Measurements from ENCODE around the gene MYOF. TPM values are rescaled to one million over a fixed set of nuclear protein-coding genes. Genes with fewer than 3 reads are reported as not detected.
"Not testable (repeated sequence)": the region's sequence is repeated elsewhere in the genome, so short reads cannot be mapped to it uniquely, and the experiment has no call there.

The MYOF gene
- total and polyA plus RNA-seq, 4 donors, result 23.4 to 194 (median 82.2) TPM

DNA sequence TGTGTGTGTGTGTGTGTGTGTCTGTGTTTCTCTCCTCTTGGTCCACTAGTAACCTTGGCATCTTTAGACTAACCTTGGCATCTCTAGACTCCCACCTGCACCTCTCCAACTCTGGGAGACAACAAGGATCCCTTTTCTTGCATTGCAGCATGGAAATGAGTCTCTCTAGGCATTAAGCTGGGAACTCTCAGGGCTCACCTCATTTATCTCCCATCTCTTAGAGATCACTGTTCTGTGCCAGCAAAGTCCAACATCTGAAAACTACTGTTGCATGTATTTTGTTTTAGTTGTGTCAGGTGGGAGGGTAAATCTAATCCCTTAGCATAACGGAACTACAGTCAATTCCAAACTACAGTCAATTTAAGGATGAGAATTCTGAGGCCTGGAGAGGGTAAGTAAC, 38.7 kb downstream of the MYOF start:
- 68 to 74% methylated on average over 1 of the region's 1 CpG for WGBS, 2 donors
- peaks cover 0 to 10% (median 0%) of the 10 kb centered on the region in 4 donors for H3K36me3 ChIP-seq (ENCODE audit: control insufficient read depth in 4 of 4, insufficient read depth in 4 of 4, low read length in 4 of 4)
- peak overlapping the region in 1 of 2 donors; percentile 44 for H3K27ac ChIP-seq (ENCODE audit: low read depth in 1 of 2, low read length in 1 of 2)
- H3K9ac ChIP-seq (ENCODE audit: insufficient read depth in 1 of 2, low read length in 2 of 2), result peak overlapping the region in 1 of 2 donors; percentile 54
- H3K27me3 ChIP-seq (ENCODE audit: control insufficient read depth in 3 of 3, insufficient read depth in 3 of 3, low read length in 2 of 3), result no peaks in the 10 kb centered on the region
- H3K4me3 ChIP-seq, result no peak overlapping the region
- DNase-seq (peak; percentile 53 to 85 (median 78)), ATAC-seq (ENCODE audit: insufficient read depth, low FRiP score) (no peak)
- H3K4me1 ChIP-seq (ENCODE audit: control insufficient read depth in 5 of 5, insufficient read depth in 5 of 5, low read length in 5 of 5), result peaks cover 3 to 47% (median 26%) of the 10 kb centered on the region in 5 donors
- no peaks in the 10 kb centered on the region for H3K9me3 ChIP-seq (ENCODE audit: control insufficient read depth in 4 of 4, insufficient read depth in 3 of 4, low read length in 3 of 4)
- TF ChIP-seq, protein P1, sequence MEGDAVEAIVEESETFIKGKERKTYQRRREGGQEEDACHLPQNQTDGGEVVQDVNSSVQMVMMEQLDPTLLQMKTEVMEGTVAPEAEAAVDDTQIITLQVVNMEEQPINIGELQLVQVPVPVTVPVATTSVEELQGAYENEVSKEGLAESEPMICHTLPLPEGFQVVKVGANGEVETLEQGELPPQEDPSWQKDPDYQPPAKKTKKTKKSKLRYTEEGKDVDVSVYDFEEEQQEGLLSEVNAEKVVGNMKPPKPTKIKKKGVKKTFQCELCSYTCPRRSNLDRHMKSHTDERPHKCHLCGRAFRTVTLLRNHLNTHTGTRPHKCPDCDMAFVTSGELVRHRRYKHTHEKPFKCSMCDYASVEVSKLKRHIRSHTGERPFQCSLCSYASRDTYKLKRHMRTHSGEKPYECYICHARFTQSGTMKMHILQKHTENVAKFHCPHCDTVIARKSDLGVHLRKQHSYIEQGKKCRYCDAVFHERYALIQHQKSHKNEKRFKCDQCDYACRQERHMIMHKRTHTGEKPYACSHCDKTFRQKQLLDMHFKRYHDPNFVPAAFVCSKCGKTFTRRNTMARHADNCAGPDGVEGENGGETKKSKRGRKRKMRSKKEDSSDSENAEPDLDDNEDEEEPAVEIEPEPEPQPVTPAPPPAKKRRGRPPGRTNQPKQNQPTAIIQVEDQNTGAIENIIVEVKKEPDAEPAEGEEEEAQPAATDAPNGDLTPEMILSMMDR (IDR thresholded peaks at IDR 0.05; ENCODE audit: control extremely low read depth, extremely low read depth), result no peak

DNA sequence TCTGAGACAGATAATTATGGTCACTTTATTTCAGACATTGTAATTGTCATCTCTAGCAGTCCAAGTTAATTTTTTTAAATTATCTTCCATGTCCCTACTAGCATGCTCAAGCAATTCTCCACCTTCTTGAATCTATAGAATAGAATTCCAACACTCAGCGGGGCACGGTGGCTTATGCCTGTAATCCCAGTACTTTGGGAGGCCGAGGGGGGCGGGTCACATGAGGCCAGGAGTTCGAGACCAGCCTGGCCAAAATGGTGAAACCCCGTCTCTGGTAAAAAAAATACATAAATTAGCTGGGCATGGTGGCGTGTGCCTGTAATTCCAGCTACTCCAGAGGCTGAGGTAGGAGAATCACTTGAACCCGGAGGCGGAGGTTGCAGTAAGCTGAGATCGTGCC, 39.4 kb downstream of the MYOF start:
- 92 to 95% methylated on average over 10 of the region's 10 CpGs for WGBS, 2 donors
- H3K27me3 ChIP-seq (ENCODE audit: control insufficient read depth in 3 of 3, insufficient read depth in 3 of 3, low read length in 2 of 3); ATAC-seq (ENCODE audit: insufficient read depth, low FRiP score); H3K36me3 ChIP-seq (ENCODE audit: control insufficient read depth in 4 of 4, insufficient read depth in 4 of 4, low read length in 4 of 4); H3K4me3 ChIP-seq; DNase-seq; H3K9me3 ChIP-seq (ENCODE audit: control insufficient read depth in 4 of 4, insufficient read depth in 3 of 4, low read length in 3 of 4); H3K27ac ChIP-seq (ENCODE audit: low read depth in 1 of 2, low read length in 1 of 2); H3K9ac ChIP-seq (ENCODE audit: insufficient read depth in 1 of 2, low read length in 2 of 2): not testable (repeated sequence)
- H3K4me1 ChIP-seq (ENCODE audit: control insufficient read depth in 5 of 5, insufficient read depth in 5 of 5, low read length in 5 of 5), result peaks cover 9 to 54% (median 30%) of the 10 kb centered on the region in 5 donors

DNA sequence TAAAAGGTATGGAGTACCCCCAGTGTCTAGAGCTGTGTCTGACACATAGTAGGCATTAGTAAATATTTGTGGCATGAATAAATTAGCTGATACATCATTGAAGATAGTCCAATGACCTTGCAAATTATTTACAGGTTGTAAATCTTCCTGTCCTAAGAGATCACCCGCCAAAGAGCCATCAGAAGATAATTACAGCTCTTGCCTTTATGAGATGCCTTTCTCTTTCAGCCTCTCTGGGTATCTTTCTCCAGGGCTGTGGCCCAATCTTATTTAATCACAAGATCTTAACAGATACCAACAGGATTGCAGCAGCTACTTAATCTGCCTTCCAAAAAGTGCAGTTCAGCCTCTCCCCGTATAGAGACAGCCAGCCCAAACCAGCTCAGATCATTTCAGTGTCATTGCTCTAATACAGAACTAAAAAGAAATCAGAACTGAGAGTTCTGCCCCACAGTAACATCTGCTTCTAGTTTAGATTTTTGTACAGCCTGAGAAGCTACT, 41.5 kb downstream of the MYOF start:
- peak overlapping the region in 1 of 2 donors; percentile 72 for H3K27ac ChIP-seq (ENCODE audit: low read depth in 1 of 2, low read length in 1 of 2)
- no peak overlapping the region for H3K4me3 ChIP-seq
- DNase-seq (peak in 1 of 3 donors; percentile 65), ATAC-seq (ENCODE audit: insufficient read depth, low FRiP score) (no peak)
- 58 to 72% methylated on average over 2 of the region's 2 CpGs for WGBS, 2 donors
- peaks cover 13 to 63% (median 30%) of the 10 kb centered on the region in 5 donors for H3K4me1 ChIP-seq (ENCODE audit: control insufficient read depth in 5 of 5, insufficient read depth in 5 of 5, low read length in 5 of 5)
- no peaks in the 10 kb centered on the region for H3K27me3 ChIP-seq (ENCODE audit: control insufficient read depth in 3 of 3, insufficient read depth in 3 of 3, low read length in 2 of 3)
- TF ChIP-seq, protein P1 (IDR thresholded peaks at IDR 0.05; ENCODE audit: control extremely low read depth, extremely low read depth), result no peak
- no peaks in the 10 kb centered on the region for H3K9me3 ChIP-seq (ENCODE audit: control insufficient read depth in 4 of 4, insufficient read depth in 3 of 4, low read length in 3 of 4)
- H3K9ac ChIP-seq (ENCODE audit: insufficient read depth in 1 of 2, low read length in 2 of 2), result no peak overlapping the region
- peaks cover 0 to 6% (median 0%) of the 10 kb centered on the region in 4 donors for H3K36me3 ChIP-seq (ENCODE audit: control insufficient read depth in 4 of 4, insufficient read depth in 4 of 4, low read length in 4 of 4)

- TF ChIP-seq, protein P1 (IDR thresholded peaks at IDR 0.05; ENCODE audit: control extremely low read depth, extremely low read depth), result no peak
- peaks cover 11 to 58% (median 20%) of the 10 kb centered on the region in 5 donors for H3K4me1 ChIP-seq (ENCODE audit: control insufficient read depth in 5 of 5, insufficient read depth in 5 of 5, low read length in 5 of 5)
- WGBS, 2 donors, result 57 to 72% methylated on average over 16 of the region's 16 CpGs
- H3K4me3 ChIP-seq, result no peak overlapping the region
- no peaks in the 10 kb centered on the region for H3K9me3 ChIP-seq (ENCODE audit: control insufficient read depth in 4 of 4, insufficient read depth in 3 of 4, low read length in 3 of 4)
- H3K27me3 ChIP-seq (ENCODE audit: control insufficient read depth in 3 of 3, insufficient read depth in 3 of 3, low read length in 2 of 3), result no peaks in the 10 kb centered on the region
- DNase-seq (peak; percentile 58 to 77 (median 64)), ATAC-seq (ENCODE audit: insufficient read depth, low FRiP score) (peak; percentile 23)
- peak overlapping the region; percentile 94 for H3K27ac ChIP-seq (ENCODE audit: low read depth in 1 of 2, low read length in 1 of 2)
- H3K9ac ChIP-seq (ENCODE audit: insufficient read depth in 1 of 2, low read length in 2 of 2), result peak overlapping the region in 1 of 2 donors; percentile 11
- H3K36me3 ChIP-seq (ENCODE audit: control insufficient read depth in 4 of 4, insufficient read depth in 4 of 4, low read length in 4 of 4), result no peaks in the 10 kb centered on the region
Measured at GRCh38 chr10:93438613-93439253, 43.4 kb downstream of the MYOF start.
